GM19397 (cell line): ENCODE measurements around the gene EAPP.
A peak's percentile ranks its signal among the peaks of the same experiment; 100 is the strongest.
"Not testable (repeated sequence)": the region's sequence is repeated elsewhere in the genome, so short reads cannot be mapped to it uniquely, and the experiment has no call there.

Experiments
- ATAC-seq: cut with Tn5 transposase; IDR thresholded peaks from one replicate; pipeline ENCODE4 v1.9.1; 2021; ENCODE audit warnings: mild to moderate bottlenecking, moderate library complexity; ENCODE audit not compliant: unreplicated experiment

EAPP gene

GRCh38 chr14:34539407-34540180 lies at the start of gene EAPP:
Gene EAPP, minus strand, starts transcription at chr14:34539701. Its CDS starts 73 bp downstream, at chr14:34539628.
- ATAC-seq, result peak; percentile 100

GRCh38 chr14:34583525-34583924 lies 44.0 kb upstream of the EAPP start:
- ATAC-seq, result no peak

- no peak for ATAC-seq
Observed at GRCh38 chr14:34582117-34582680, 42.7 kb upstream of the EAPP start.

- no peak for ATAC-seq
Observed at GRCh38 chr14:34580381-34580780, 40.9 kb upstream of the EAPP start.

- ATAC-seq, result no peak
Observed at GRCh38 chr14:34571771-34572170, 32.3 kb upstream of the EAPP start.

- no peak for ATAC-seq
Observed at GRCh38 chr14:34569750-34570149, 30.2 kb upstream of the EAPP start.

GRCh38 chr14:34568803-34569202 lies 29.3 kb upstream of the EAPP start:
- no peak for ATAC-seq

GRCh38 chr14:34562776-34563150 lies 23.3 kb upstream of the EAPP start:
- no peak for ATAC-seq

- not testable (repeated sequence) for ATAC-seq
Observed at GRCh38 chr14:34562037-34562775, 22.7 kb upstream of the EAPP start.

- peak; percentile 65 for ATAC-seq
Observed at GRCh38 chr14:34556498-34556829, 17.0 kb upstream of the EAPP start.

- peak; percentile 66 for ATAC-seq
Observed at GRCh38 chr14:34555583-34556497, 16.3 kb upstream of the EAPP start.

- no peak for ATAC-seq
Observed at GRCh38 chr14:34554540-34555250, 15.2 kb upstream of the EAPP start.

GRCh38 chr14:34549276-34549966 lies 9.9 kb upstream of the EAPP start:
- ATAC-seq, result not testable (repeated sequence)

- ATAC-seq, result no peak
Observed at GRCh38 chr14:34548472-34548981, 9.0 kb upstream of the EAPP start.

GRCh38 chr14:34547136-34547520 lies 7.6 kb upstream of the EAPP start:
- ATAC-seq, result peak; percentile 22

- ATAC-seq, result peak; percentile 70
Observed at GRCh38 chr14:34546272-34547135, 7.0 kb upstream of the EAPP start.

- not testable (repeated sequence) for ATAC-seq
Observed at GRCh38 chr14:34540181-34541059, 919 bp upstream of the EAPP start.
